HG03097 (cell line): ENCODE data around the gene CPLX1.

Experiments
- ATAC-seq: cut with Tn5 transposase; IDR thresholded peaks from one replicate; pipeline ENCODE4 v1.9.1; 2021; ENCODE audit not compliant: unreplicated experiment, low FRiP score

The CPLX1 gene

GRCh38 chr4:834368-835147, 8.6 kb upstream of the CPLX1 start:
- no peak for ATAC-seq

DNA sequence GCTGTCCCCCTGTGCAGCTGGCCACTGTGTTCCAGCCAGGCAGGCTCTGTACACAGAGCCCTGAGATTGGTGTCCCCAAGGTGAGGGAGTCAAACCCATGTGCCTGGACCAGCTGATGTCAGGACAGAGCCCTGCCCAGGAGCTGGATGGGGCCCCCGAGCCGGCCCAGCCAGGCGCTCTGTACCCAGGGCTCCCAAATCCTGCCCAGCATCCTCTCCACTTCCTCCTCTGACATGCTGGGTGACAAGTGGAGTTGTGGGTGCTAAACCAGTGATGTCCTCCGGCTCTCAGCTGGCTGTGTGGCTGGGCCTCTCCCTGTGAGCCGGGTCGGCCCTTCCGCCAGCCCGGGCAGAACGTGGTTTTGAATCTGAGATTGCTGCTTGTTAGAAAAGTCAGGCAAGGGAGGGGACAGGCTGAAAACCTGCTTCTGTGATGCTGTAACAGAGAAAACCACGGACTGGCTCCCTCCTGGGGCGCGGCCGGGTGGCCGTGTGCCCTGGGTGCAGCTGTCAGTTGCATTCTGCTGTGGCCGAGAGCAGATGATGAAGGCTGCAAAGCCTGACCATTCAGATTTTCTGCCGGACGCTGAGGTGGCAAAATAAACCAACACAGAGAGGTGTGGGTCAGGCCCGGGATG, 7.9 kb upstream of the CPLX1 start:
- no peak for ATAC-seq

DNA sequence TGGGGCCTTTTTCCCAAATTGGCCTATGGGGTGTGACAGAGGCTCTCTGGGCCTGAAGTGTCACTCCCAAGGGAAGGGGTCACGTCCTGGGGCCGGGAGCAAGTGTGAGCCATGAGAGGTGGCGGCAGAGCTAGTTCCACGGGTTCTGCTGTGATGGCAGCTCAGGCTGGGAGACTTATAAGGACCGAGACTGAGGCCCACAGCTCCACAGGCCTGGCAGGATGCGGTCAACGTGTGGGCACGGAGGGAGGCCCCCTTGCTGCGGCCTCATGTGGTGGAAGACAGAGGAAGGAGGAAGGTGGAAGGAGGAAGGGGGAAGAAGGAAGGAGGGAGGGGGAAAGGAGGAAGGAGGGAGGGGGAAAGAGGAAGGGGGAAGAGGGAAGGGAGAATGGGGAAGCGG, 7.2 kb upstream of the CPLX1 start:
- ATAC-seq = no peak

- no peak for ATAC-seq
Observed at GRCh38 chr4:832536-832935, 6.6 kb upstream of the CPLX1 start.

- no peak for ATAC-seq
Observed at GRCh38 chr4:832108-832507, 6.2 kb upstream of the CPLX1 start.

- no peak for ATAC-seq
Observed at GRCh38 chr4:831483-831805, 5.5 kb upstream of the CPLX1 start.

- no peak for ATAC-seq
Observed at GRCh38 chr4:830601-831482, 4.9 kb upstream of the CPLX1 start.

DNA sequence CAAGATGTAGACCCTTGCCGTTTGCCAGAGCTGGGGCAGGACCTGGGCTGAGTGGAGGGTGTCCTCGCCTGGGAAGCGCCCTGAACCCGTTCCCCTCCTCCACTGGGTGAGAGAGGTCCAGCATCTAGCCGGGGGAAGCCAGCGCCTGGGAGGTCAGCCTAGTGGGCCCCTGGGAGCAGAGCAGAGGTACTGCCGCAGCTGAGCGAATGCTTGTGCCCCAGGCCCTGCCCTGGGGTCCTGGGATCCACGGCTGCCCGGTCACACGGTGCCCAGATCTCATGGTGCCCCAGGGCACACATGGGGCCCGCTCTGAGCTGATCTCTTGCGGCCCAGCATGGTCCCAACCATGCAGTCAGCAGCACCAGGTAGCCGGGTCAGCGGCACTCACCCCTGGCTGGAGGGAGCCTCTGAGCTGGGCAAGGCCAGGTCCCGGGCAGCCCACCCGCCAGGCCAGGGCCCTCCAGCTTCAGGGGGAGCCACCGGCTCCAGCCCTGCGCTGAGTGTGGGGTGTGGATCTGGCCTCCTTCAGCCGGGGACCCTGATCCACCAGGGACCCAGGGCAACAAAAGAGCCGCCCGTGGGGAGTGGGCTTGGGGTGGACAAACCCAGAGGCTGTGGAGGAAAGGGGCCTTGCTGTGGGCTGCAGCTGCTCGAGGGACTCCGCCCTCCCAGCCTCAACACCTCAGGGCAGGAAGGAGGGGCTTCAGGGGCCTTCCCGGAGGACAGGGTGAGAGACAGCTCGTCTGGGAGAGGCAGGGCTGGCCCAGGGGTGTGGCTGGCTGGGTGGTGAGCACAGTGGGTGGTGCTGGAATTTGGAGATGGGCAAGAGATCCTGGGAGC, 4.1 kb upstream of the CPLX1 start:
- ATAC-seq = no peak

DNA sequence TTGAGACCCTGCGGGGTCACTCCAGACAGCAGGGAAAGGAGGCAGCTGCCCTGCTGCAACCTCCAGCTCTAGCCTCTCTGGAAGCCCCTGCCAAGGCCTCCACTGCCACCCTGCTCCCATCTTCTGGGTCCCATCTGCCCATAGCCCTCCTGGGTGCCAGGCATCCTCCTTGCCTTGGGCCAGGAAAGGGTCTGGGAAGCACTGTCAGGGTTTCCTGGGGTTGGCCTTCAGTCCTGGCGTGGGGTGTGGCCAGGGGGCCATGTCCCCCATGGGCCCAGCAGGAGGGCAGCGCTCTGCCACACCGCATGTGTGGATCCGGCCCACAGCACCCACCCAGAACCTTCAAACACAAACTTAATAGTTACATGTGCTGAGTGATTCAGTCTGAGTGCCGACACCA, 3.4 kb upstream of the CPLX1 start:
- ATAC-seq = no peak

GRCh38 chr4:828641-829271, 2.8 kb upstream of the CPLX1 start:
- ATAC-seq = no peak

DNA sequence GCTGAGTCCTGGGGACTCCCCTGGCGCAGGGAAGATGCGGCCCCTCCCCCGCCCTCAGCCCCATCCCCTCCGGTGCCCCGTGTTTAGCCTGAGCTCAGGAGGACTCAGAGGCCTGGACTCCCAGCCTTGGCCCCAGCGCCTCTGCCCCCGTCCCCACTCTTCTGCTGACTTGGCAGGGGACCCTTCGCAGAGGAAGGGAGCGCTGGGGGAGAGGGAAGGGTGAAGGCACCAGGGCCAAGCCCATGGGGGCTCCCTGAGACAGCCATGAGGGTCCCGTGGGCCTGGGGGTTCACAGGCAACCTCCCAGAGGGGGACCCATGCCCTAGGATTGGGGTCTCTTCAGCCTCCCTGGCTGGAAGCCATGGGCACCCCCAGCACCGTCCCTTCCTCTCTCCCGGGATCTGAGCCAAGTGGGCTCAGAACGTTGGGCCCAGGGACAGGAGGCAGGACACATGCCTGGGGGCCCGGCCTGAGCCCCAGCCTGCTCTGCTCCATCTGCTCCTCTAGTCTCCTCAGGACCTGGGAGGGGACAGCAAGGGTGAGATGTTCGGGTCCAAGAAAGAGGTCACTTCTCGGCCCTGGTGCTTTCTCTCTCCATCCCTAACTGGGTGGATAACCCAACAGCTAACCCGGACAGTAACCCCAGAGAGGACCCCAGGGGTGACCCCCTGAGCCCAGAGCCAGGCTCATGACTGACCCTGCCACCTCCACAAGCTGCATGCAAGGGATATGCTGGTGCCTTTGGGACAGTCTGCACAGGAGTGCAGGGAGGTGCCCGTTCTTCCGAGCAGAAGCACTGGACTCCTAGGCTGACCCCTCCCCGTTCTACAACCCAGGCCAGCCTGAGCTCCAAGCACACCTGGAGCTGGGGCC, 1.5 kb upstream of the CPLX1 start:
- ATAC-seq = no peak

- ATAC-seq = no peak
Observed at GRCh38 chr4:826508-827208, 729 bp upstream of the CPLX1 start.

DNA sequence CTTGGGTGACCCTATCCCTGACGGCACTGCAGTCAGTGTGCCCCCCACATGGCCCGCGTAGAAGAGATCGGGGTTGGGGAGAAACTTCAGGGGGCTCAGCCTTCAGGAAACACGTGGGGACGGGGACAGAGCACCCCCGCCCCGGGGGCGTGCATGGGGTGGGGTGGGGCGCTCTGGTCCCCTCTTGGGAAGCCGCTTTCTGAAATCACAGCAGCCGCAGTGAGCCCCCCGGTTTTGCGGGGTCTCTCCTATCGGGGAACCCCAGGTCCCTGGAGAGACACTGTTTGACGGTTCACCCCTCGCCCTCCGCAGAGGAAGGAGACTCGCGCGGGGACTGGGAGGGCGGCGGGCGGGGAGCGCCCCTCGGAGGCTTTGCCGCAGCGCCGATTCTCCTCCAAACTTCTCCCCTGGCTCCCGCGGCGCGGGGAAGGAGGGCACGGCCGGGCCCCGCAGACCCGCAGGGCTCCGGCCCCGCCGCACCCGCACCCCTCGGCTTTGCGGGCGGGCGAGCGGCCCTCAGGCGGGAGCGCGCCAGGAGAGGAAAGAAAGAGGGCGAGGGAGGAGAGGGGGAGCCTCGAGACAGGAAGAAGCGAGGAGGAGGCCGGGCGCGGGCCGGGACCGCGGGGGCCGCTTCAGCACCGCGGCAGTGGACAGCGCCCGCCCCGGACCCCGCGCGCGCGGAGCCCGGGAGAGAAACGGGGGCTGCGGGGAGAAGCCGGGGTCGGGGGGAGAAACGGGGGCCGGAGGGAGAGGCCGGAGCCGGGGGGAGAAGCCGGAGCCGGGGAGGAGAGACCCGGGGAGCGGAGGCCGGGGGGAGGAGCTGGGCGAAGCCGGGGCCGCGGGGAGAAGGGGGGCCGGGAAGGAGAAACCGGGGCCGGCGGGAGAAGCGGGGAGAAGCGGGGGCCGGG, 612 bp downstream of the CPLX1 start:
- ATAC-seq = no peak

DNA sequence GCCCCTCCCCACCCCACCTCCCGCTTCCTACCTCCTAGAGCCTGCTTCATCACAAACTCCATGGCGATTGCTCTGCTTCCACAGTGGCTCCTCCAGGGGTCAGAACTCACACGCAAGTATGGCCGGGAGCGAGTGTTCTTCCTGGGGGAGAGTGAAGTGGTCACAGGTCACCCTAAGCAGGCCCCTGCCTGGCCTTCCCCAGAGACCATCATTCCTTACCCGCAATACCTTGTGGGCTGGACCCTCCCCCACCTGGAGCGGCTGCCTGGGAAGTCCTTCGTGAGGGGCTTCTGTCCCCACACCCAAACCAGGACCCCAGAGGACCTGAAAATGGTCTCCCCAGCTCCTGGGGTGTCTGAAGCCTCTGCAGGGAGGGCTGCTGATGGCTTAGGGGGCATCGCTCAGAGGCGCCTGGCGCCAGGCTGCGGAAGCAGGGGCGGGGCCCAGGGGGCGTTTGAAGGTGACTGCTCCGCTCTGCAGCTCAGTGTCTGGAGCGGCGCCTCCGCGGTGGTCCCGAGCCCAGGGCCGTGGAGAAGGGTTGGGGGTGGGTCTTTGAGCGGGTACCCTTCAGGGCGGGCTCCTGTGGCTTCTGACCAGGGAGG, 1.4 kb downstream of the CPLX1 start:
- ATAC-seq = no peak

- ATAC-seq = no peak
Observed at GRCh38 chr4:823761-824460, 2.0 kb downstream of the CPLX1 start.

DNA sequence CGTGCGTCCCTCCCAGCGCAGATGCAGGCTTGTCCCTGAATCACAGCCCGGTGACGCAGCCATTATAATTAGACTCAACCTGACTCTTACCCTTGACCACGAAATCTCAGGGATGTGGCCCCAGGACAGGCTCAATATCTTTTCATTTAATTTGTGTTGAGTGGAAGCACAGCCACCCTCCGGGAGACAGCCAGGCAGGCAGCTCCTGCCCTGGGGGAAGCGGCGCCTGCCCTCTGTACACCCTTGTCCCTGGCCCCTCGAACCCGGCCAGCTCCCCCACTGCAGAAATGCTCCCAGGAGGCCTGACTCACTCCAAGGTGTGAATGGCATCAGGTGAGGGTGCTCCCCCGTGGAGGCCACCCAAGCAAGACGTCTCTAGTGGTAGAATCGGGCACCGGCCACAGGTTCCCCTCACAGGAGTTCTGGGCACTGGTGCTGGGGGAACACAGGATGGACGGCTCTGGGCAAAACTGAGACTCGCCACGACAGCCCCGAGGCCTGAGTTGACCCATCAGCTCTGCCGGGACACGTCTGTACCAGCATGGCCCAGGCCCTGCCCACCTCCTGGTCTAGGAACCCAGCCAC, 2.7 kb downstream of the CPLX1 start:
- ATAC-seq = no peak
